CD4-positive, alpha-beta T cell treated with Interleukin-12 subunit alpha and Interleukin-12 subunit beta, for 1 hour (primary cell): ENCODE measurements around the gene MST1.

Experiments used
- DNase-seq: peaks from one replicate; pipeline ENCODE4 v3.0.0-alpha.2; 2020

MST1 gene

DNA sequence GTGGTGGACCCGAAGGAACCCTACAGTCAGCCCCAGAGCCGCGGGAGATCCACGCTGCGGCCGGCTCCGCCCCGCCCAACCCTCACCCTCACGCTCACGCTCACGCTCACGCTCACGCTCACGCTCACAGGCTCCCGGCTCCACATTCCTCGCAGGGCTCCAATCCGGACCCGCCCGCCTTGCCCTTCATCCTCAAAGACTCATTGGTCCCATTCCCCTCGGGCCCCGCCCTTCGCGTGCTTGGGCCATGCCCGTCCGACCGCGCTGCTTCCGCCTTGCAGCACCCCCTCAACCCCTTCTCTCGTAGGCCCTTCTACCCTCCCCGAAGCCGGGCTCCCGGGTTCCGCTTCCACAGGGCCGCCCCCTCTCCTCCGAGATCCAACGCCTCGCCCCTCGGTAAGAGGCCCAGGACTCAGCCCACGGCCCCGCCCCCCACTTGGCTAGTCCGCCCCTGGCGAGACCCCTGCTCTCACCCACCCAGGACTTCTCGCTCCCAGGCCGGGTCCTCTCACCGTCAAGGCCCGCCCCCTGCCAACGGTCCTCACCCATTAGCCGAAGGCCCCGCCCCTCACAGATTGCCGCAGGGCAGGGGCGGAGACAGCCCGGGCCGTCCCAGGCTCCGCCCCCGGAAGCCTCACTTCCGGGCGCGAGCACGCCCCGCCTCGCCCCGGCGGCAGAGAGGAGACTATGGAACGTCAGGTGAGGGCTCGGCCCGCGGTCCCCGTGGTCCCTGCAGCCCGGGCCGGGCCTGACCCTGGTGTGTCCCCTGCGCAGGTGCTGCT lies 15.4 kb downstream of the MST1 start, which contains the start of gene APEH:
TSS of gene APEH (plus strand) at position 637 of the 782 bp plus-strand sequence. CDS start at position 688, 51 bp downstream.
- peak; percentile 97 for DNase-seq

DNA sequence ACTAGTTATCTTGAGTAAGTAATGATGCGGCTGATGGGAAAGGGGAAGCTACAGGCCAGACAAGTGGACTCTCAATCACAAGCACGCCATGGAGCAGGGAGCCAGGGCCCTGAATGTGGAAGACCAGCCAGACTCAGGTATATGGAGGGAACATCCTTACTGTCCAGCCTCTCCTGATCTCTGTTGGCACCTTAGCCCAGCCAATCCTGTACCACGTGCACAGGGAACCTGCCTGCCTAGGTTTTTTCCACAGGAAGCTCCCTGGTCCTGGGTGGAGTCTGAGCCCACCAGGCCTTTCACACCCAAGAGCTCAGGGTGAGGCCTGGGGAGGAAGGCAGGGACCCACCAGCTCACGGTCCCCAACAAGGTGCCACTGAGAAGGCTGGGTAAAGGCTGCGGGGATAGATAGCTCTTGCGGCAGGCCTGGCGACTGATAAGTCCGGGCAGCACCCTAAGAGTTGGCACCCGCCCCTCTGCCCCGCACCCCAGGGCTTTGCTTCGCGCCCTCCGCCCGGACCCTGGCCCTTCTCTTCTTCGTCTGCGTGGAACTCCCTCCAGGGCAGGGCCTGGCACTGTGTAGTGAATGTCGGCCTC lies 16.1 kb downstream of the MST1 start:
- no peak for DNase-seq

- DNase-seq, result peak; percentile 78
Measured at GRCh38 chr3:49671291-49672288, 17.7 kb downstream of the MST1 start.

DNA sequence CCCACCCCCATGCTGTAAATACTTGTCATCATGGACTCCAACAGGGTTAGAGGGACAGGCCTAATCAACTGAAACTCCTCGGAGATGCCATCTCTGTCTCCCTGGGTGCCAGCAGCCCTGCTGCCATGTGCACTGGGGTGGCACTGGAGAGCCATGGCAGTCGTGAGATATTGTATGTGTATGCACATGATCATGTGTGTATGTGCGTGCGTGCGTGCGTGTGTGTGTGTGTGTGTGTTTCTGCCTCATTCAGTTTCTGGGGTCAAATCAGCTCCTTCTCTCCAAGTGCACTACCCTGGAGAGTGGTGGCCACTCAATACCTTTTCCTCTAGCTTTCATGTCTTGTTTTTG lies 18.4 kb downstream of the MST1 start:
- no peak for DNase-seq

DNA sequence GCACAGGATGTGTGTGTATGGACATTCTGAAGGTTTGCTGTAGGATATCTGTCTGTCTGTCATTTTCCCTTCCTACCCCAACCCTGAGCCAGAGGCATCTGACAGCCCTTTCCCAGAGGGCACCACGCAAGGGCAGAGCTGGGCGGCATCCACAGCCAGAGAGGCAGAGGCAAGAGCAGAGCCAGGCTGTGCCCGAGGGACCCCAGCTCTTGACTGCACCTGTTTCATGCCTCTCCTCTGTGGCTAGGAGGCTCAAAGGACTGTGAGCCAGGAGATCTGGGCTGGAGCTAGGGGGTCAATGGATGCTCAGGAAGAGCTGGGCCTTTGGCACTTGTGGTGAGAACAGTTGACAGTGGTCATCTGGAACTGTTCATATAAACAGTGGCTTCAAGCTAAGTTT lies 19.9 kb downstream of the MST1 start:
- DNase-seq, result no peak

DNA sequence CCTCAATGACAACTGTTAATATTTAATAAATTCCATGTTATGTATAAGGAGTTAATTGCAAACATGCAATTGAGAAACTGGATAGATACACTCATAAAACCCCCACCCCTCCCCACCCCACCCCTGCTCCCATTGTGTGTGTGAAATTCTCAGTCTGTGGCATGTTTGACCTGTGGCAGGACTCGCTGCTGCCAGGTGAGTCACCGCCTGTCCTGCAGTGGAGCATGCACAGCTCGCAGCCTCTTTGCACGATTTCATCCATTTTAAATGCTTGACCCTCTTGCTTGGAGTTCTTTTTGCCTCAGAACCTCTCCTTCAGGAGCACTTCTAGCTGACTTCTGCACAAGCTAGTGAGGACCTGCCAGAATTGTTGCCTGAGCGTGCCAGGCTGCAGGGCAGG lies 20.4 kb downstream of the MST1 start:
- DNase-seq, result no peak

- DNase-seq, result no peak
Measured at GRCh38 chr3:49668414-49668797, 20.9 kb downstream of the MST1 start.

DNA sequence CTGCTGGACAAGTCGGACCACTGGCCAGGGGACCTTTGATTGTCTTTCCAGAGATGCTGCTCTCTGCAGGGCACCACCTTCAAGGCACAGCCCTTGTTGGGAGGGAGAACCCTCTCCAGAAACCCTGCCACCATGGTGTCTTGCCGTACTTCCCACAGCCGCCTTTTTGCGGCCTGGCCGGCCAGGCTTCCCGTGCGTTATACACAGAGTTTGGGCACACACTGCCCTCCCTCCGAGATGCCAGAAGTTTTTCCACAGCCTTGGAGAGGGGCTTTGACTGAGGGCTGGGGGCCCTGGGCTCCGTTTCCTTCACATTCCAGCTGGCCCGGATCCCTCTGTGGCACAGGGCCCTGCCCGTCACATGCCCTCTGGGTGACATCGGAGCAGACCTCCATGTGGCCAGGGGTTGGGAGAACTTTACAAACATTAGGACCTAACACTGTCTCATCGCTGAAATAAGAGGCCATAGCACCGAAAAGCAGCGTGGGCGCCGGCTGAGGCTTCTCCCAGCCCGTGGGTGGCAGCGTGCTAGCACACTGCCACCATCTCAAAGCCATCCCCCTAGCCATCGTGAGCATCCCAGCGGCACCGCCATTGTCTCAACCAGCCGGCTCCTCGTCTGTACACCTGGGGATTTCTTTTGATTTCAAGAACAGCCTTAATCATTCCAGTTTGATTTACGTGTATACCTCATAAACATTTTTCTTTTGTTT lies 21.4 kb downstream of the MST1 start:
- no peak for DNase-seq

DNA sequence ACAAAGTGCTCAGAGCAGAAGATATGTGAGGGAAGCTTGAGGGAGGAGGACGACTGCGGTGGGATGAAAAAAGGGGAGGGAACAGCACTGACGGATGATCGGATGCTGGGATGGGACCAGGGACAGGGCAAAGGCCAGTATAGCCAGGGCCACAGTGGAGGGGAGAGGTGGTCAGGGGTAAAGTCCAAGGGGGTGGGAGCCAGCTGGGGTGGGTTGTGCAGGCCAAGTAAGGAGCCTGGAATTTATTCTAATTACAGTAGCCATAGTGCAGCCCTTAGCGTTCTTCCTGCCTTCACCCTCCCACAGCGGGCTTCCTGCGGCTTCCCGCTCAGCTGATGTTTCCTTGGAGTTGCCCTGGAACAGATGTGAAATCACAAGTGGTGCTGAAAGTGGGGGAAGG lies 22.7 kb downstream of the MST1 start:
- no peak for DNase-seq

GRCh38 chr3:49665822-49666519 lies 23.3 kb downstream of the MST1 start:
- DNase-seq, result no peak

- DNase-seq, result no peak
Measured at GRCh38 chr3:49664300-49664699, 25.0 kb downstream of the MST1 start.

GRCh38 chr3:49663831-49664230 lies 25.4 kb downstream of the MST1 start:
- no peak for DNase-seq

DNA sequence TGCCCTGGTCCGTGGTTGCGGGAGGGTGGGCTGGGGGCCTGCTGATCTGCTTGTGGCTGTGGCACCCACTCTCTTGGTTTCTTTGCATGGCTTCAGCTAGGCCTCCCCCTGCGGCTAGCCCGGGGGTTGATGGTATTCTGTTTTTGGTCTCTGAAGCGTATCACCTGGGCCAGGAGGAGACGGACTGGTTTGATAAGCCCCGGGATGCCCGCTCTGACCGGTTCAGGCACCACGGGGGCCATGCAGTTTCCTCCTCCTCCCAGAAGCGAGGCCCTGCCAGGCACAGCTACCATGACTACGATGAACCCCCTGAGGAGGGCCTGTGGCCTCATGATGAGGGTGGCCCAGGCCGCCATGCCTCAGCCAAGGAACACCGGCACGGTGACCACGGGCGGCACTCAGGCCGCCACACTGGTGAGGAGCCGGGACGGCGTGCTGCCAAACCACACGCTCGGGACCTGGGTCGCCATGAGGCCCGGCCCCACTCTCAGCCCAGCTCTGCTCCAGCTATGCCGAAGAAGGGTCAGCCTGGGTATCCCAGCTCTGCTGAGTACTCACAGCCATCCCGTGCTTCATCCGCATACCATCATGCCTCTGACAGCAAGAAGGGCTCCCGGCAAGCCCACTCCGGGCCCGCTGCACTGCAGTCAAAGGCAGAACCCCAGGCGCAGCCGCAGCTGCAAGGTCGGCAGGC lies 26.4 kb downstream of the MST1 start:
- DNase-seq, result no peak

GRCh38 chr3:49662021-49662420 lies 27.3 kb downstream of the MST1 start:
- DNase-seq, result no peak

GRCh38 chr3:49661281-49661680 lies 28.0 kb downstream of the MST1 start:
- DNase-seq, result no peak

- no peak for DNase-seq
Measured at GRCh38 chr3:49659756-49660155, 29.5 kb downstream of the MST1 start.

- no peak for DNase-seq
Measured at GRCh38 chr3:49658711-49659110, 30.6 kb downstream of the MST1 start.

DNA sequence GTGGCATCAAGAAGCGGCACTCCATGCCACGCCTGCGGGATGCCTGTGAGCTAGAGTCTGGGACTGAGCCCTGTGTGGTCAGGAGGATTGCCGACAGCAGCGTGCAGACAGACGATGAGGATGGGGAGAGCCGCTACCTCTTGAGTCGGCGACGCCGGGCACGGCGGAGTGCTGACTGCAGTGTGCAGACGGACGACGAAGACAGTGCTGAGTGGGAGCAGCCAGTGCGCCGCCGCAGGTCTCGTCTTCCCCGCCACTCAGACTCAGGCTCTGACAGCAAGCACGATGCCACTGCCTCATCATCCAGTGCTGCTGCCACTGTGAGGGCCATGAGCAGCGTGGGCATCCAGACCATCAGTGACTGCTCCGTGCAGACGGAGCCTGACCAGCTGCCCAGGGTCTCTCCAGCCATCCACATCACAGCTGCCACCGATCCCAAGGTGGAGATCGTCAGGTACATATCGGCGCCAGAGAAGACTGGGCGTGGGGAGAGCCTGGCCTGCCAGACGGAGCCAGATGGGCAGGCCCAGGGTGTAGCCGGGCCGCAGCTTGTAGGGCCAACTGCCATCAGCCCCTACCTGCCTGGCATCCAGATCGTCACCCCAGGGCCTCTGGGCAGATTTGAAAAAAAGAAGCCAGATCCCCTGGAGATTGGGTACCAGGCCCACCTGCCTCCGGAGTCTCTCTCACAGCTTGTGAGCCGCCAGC lies 31.9 kb downstream of the MST1 start:
- DNase-seq, result no peak

DNA sequence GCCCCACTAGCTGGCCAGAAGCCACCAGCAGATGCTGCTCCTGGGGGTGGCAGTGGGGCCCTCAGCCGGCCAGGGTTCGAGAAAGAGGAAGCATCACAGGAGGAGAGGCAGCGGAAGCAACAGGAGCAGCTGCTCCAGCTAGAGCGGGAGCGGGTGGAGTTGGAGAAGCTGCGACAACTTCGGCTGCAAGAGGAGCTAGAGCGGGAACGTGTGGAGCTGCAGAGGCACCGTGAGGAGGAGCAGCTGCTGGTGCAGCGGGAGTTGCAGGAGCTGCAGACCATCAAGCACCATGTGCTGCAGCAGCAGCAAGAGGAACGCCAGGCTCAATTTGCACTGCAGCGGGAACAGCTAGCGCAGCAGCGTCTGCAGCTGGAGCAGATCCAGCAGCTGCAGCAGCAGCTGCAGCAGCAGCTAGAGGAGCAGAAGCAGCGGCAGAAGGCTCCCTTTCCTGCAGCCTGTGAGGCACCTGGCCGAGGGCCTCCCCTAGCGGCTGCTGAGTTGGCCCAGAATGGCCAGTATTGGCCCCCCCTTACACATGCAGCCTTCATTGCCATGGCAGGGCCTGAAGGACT lies 32.6 kb downstream of the MST1 start:
- DNase-seq, result no peak

GRCh38 chr3:49655731-49656285 lies 33.5 kb downstream of the MST1 start:
- no peak for DNase-seq
